Right ventricle myocardium superior (tissue), 1 donor: ENCODE data around the gene TTC28. TPM values are rescaled to one million over a fixed set of nuclear protein-coding genes. Genes with fewer than 3 reads are reported as not detected.
A peak's percentile ranks its signal among the peaks of the same experiment; 100 is the strongest.

Experiments
- ATAC-seq: fragments of 200-7000 bp; cut with Tn5 transposase; one replicate; pipeline ENCODE4 v1.9.1; 2020; ENCODE audit warnings: mild to moderate bottlenecking; ENCODE audit not compliant: poor library complexity
- DNase-seq: peaks from one replicate; pipeline ENCODE4 v3.0.0-alpha.2; 2020
- intact Hi-C: fragments of 100-400 bp; cut with DNase I; formaldehyde crosslinking; loops from one replicate; pipeline ENCODE4 v1.11.2; 2022
- total RNA-seq: library from RNA; stranded (reverse); fragmentation: NEBNext Ultra II Directional; extraction: Animal tissue kit (Norgen Biotek cat#: 25700); gene quantifications from one replicate; pipeline ENCODE4 v1.2.1, GENCODE V29; 2021
- donor health status: DM: no; HTN: yes; CAD: no; lungs with severe emphysema.

The TTC28 gene
- total RNA-seq, 1 donor from 2014 or later = 12.2 TPM

DNA sequence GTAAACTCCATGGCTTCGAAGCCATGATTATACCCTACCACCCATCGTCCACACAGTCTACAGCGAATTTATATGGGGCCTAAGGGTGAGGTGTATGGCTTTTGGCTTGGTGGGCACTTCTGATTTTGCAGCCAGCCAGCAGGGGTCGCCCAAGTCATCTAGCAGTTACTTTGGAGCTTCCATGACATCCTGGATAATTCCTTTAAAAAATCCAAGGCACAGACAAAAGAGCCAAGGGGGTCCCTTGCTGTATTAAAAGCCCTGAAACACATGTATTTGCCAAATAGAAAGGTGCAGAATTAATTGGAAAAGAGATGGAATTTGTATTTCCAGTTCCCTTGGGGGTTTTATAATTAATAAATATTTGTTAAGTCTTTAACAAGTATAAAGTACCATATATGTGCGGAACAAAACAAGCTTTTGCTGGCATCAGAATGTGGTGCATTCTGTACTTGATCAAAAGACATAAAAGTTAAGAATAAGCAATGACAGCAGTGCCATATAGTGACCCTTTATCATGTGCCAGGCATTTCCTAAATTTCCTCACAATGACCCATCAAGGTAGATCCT lies 627.8 kb downstream of the TTC28 start:
- peak; percentile 85 for DNase-seq
- intact Hi-C loops = loop anchor here (5.0 to 10.0 kb wide), 2 partner anchors 393 to 540 kb away; no protein-coding TSS in a partner anchor
- peak; percentile 85 for ATAC-seq

DNA sequence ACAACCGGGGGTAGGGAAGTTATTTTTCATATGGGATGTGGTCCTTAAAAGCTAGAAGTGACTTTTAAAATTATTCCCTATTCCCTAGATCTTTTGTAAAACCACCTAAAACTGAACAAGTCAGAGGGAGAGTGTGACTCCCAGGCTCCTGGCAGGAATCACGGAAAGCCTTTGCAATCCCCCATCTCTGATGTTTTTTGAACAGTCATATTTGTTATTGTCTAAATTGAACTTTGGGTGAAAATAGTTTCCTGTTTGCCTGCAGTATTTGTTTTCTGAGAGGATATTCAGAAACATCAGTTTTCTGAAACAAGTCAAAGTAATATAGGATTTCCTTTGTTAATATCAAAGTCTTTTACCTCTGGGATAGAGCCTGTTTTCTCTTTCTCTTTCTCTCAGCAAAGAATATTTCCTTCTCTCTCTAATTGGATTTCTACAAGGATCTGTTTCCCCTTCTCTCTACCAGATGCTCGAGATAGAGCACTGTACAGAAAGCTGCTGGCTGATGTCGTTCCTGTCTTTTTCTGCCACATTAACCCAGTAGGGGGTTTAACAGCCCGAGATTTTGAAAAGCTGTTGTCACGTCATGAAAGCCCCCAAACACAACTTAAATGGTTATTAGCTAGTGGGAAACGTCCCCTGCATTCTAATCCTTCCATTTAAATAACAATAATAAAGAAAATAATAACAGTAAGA lies 628.4 kb downstream of the TTC28 start:
- DNase-seq (no peak), ATAC-seq (no peak)
- intact Hi-C loops = loop anchor here (5.0 to 10.0 kb wide), 2 partner anchors 394 to 541 kb away; no protein-coding TSS in a partner anchor

DNA sequence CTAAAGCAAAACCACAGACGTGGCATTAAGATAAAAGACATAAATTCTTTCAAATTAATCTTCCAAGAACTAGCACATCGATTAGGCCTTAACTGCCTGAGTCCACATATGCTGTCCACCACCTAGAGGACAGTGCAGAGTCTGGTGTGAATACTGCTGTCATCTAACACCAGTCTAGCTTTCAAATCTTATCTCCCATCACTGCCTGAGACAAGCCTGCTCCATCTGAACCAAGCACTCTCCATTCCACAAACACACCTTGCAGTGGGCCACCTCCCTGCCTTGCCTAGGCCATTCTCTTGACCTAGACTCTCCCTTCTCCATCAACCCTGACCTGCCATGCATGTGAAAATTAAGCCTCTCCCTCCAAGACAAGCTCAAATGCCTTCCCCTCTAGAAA lies 631.1 kb downstream of the TTC28 start:
- intact Hi-C loops = no loop called here
- DNase-seq (no peak), ATAC-seq (no peak)

- ATAC-seq (no peak), DNase-seq (no peak)
- intact Hi-C loops = no loop called here
Measured at GRCh38 chr22:28047740-28048139, 631.9 kb downstream of the TTC28 start.

GRCh38 chr22:28046100-28046499 lies 633.5 kb downstream of the TTC28 start:
- no peak for DNase-seq
- no peak for ATAC-seq
- intact Hi-C loops = no loop called here

DNA sequence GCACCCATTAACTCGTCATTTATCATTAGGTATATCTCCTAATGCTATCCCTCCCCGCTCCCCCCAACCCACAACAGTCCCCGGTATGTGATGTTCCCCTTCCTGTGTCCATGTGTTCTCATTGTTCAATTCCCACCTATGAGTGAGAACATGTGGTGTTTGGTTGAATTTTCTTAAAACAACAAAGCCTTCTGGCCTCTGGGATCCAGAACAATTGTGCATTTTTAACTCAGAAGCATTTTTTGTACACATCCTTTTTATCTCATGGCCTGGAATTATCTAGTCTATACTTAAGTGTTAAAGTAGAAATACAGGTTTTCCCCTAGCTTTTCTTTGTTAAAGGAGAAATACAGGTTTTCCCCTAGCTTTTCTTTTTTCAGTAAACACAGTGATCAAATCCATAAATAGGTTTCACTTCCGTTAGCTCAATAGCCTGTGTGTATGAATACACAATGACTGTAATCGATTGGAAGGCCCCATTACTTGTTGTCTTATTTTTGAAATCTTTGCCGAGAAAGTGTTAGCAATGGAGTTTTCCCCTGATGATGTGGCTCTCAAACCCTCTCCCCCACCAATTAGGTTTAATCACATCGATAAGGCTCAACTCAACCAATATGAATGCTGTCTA lies 635.0 kb downstream of the TTC28 start:
- ATAC-seq (no peak), DNase-seq (no peak)
- intact Hi-C loops = no loop called here

GRCh38 chr22:28043266-28043665 lies 636.4 kb downstream of the TTC28 start:
- DNase-seq (no peak), ATAC-seq (peak; percentile 64)
- intact Hi-C loops = no loop called here

DNA sequence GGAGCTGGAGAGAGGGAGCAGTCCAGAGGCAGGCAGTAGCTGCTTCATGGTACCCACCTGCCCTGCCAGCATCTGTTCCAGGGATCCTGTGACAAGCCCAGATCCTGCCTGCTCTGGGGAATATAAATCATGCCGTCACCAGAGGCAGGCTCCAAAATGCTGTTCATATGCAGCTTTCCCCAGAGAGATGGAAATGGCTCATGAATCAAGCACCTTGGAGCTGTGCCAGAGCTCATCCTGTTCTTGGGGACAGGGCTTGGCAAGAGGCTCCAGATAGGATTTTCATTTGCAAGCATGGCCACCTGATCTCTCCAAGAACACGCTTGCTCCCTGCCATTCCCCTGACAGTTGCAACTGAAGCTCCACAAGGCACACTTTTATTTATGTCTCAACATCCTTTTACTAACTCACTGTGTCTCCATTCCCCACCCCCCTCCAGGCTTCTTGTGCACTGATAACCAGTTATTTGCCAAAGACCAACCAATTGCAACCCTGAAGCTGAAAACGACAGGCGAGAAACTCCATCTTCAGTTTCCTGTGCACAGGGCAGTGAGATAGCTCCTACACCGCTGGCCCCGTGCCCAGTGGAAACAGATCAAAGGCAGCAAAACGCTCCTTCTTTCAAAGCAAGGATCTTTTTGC lies 644.8 kb downstream of the TTC28 start:
- intact Hi-C loops = no loop called here
- DNase-seq = peak; percentile 85
- peak; percentile 92 for ATAC-seq

DNA sequence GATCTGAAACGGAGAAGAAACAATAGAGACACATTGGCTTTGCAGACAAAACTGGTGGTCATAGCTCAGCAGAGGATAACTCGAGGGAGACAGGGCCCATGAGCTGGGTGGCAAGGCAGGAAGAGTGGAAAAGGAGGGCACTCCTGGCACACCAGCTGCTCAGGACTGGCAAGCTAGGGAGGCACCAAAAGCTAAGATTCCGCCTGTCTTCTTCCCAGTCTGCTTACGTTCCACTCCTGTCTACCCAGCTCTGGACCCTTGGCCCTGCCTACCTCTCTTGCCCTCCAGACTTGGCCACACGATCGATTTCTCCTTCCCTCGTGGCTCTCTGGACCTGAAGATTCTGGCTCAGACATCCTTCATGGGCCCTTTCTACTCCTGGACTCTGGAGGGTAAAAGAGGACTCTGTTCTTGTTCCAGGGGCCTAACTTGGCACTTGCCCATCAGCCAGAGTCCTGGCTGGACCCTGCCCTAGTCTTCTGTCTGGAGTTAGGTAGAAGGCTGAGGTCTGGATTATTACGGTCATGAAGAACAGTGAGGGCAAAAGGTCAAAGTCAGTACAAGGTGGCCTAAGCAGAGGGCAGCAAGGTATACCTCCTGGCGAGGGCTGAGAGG lies 645.4 kb downstream of the TTC28 start:
- no peak for DNase-seq
- intact Hi-C loops = no loop called here
- peak; percentile 10 for ATAC-seq

GRCh38 chr22:28032861-28033260 lies 646.8 kb downstream of the TTC28 start:
- intact Hi-C loops = no loop called here
- ATAC-seq (no peak), DNase-seq (no peak)

DNA sequence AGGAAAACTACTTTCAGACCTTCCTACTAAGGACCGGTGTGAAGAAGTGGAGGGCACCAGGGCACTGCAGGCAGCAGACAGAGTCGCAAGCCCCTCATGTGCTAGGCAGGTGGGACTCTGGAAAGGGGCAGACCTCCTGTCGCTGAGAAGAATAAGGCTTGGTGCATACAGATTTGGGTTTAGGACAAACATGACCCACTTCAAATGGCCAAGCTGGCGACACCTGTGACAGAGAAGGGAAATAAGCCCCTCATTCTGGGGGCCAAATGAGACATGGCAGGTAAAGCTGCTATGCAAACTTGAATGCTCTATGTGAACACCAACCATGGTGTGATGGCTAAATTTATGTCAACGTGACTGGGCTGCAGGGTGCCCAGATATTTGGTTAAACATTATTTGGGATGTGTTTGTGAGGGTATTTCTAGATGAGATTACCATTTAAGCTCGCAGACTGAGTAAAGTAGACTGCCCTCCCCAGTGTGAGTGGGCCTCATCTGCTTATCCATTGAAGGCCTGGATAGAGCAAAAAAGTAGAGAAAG lies 648.2 kb downstream of the TTC28 start:
- ATAC-seq (no peak), DNase-seq (no peak)
- intact Hi-C loops = no loop called here

DNA sequence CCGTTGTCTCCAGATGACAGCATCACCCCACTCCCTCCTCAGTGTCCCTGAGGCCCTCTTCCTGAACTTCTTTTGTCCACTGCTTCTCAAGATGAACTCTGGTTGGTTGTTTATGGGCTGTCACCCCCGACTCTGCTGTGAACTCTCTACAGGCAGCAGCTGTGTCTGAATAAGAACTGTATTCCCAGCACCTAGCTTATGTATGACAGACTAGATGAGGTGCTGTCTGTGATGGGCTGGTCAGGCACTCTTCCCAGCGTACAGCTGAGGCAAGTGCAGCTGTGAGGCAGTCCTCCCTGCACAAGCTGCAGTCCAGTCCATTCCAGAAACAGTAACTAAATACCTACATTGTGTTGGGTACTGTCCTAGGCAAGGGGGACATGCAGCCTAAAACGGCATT lies 649.2 kb downstream of the TTC28 start:
- ATAC-seq (no peak), DNase-seq (no peak)
- intact Hi-C loops = no loop called here

GRCh38 chr22:28029956-28030355 lies 649.7 kb downstream of the TTC28 start:
- ATAC-seq (no peak), DNase-seq (no peak)
- intact Hi-C loops = loop anchor here (10.0 kb wide), 1 partner anchor 805 kb away; no protein-coding TSS in a partner anchor

- peak; percentile 68 for DNase-seq
- intact Hi-C loops = loop anchor here (10.0 kb wide), 1 partner anchor 805 kb away; no protein-coding TSS in a partner anchor
- peak; percentile 54 for ATAC-seq
Measured at GRCh38 chr22:28029201-28029948, 650.3 kb downstream of the TTC28 start.

DNA sequence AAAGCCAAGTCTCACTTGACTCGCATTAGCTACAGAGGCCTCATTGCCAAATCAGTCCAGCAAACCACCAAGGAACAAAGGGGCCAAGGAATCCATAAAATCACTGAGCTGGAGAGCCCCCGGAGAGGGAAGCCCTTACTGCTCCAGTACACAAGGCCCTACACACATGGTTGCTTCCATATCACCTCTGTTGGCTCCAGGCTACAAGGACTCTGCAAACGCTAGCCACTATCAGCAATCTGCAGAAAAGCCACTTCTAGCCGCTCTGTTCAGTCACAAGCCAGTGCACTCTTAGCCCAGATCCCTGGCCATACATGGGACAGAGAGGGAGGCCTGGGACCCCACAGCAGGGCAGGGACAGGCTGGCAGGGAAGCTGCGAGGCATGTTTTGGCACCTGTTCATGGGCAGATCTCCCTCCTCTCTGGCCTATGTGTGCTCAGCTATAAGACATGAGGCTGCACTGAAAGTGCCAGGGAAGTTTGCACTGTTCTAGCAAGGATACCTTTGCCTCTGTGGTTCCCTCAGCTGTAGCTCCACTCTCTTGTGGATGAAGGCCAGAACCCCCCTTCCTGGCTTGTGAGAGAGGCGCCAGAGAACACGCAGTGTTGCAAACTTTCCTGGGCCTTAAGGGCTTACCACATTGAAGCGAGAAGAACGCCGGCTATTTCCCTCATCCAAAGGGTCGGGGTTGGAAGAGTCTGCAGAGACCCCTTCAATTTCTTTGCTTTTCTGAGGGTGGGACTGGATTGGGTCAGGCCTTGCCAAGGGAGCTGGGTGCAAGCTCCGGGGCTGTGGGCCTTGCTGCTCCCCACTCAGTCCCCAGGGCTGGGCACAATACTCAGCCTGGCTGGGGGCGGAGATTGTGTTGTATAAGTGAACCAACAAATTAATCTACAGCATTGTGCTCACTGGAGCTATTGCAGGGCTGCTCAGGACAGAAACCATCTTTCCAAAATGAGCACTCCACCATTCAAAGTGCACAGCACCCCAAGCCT lies 651.9 kb downstream of the TTC28 start:
- intact Hi-C loops = loop anchor here (10.0 kb wide), 1 partner anchor 807 kb away; no protein-coding TSS in a partner anchor
- DNase-seq (no peak), ATAC-seq (peak; percentile 51)

DNA sequence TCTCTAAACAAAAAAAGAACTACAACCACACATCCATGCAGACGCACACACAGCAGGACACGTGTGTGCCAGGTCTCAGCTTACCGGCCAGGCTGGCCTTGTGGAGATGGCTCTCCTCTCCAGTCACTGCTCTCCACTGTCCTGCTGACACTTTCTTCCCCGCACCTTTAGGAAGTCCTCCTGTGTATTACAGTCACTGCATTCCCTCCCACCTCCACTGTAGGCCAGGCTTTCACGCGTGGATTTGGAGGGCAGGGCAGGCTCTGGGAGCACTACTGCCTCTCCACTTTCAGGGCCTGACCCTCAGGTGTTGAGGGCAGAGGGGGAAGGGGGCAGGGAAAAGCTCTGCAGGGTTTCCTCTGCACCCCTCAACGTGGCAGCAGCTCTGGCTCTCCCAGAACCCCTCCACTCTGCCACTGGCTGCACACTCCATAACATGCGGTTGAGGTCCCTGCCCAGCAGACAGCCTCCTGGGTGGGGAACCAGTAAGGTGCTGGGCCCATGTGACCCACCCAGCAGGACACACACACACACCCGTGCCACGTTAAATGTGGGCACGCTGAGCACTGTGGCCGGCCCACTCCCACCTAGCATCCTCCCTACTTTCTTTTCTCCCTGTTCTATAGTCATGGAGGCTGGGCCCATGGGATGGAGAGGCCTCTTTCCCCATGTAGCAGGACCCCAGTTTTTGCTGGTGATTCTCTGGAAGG lies 653.6 kb downstream of the TTC28 start:
- intact Hi-C loops = loop anchor here (10.0 kb wide), 1 partner anchor 809 kb away; no protein-coding TSS in a partner anchor
- DNase-seq = no peak
- no peak for ATAC-seq
